ENCODE results near the gene PIEZO1.
A peak's percentile ranks its signal among the peaks of the same experiment; 100 is the strongest.
"Not testable (repeated sequence)": the region's sequence is repeated elsewhere in the genome, so short reads cannot be mapped to it uniquely, and the experiment has no call there.

The PIEZO1 gene

GRCh38 chr16:88772871-88773811 is 11.9 kb downstream of the PIEZO1 start:
- no peak for TF ChIP-seq CTCF (IDR thresholded peaks at IDR 0.05; ENCODE audit: control extremely low read depth, extremely low read depth, low read depth, missing control alignments)
- no peak for DNase-seq (ENCODE audit: extremely low spot score)
- POLR2A ChIA-PET = interaction anchor here (1.2 kb wide), 1 partner anchor 12 kb away, joined by 5 read pairs; the partner anchor contains the start of gene PIEZO1
- CTCF ChIA-PET = interaction anchor here (0.9 to 2.6 kb wide), 5 partner anchors 11 to 36 kb away, joined by 3 to 14 read pairs (median 6); no protein-coding TSS in a partner anchor

DNA sequence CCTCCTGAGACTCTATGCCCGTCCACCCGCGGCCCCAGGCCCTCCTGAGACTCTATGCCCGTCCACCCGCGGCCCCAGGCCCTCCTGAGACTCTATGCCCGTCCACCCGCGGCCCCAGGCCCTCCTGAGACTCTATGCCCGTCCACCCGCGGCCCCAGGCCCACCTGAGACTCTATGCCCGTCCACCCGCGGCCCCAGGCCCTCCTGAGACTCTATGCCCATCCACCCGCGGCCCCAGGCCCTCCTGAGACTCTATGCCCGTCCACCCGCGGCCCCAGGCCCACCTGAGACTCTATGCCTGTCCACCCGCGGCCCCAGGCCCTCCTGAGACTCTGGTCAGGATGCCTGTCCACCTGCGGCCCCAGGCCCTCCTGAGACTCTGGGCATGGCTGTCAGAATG is 13.2 kb downstream of the PIEZO1 start:
- DNase-seq (ENCODE audit: extremely low spot score); POLR2A ChIA-PET: not testable (repeated sequence)
- CTCF ChIA-PET = interaction anchor here (0.7 to 2.6 kb wide), 3 partner anchors 9 to 35 kb away, joined by 3 to 14 read pairs (median 6); no protein-coding TSS in a partner anchor

GRCh38 chr16:88771294-88771772 is 13.7 kb downstream of the PIEZO1 start:
- TF ChIP-seq CTCF (IDR thresholded peaks at IDR 0.05; ENCODE audit: control extremely low read depth, extremely low read depth, low read depth, missing control alignments) = no peak
- CTCF ChIA-PET = interaction anchor here (0.7 to 2.6 kb wide), 4 partner anchors 10 to 34 kb away, joined by 3 to 14 read pairs (median 6); no protein-coding TSS in a partner anchor
- DNase-seq (ENCODE audit: extremely low spot score) = no peak
- POLR2A ChIA-PET = no interaction called here

- CTCF ChIA-PET = interaction anchor here (1.4 to 2.6 kb wide), 5 partner anchors 12 to 34 kb away, joined by 3 to 14 read pairs (median 6); no protein-coding TSS in a partner anchor
- no peak for TF ChIP-seq CTCF (IDR thresholded peaks at IDR 0.05; ENCODE audit: control extremely low read depth, extremely low read depth, low read depth, missing control alignments)
- no peak for DNase-seq (ENCODE audit: extremely low spot score)
- POLR2A ChIA-PET = no interaction called here
Measured at GRCh38 chr16:88770461-88771293, 14.3 kb downstream of the PIEZO1 start.

DNA sequence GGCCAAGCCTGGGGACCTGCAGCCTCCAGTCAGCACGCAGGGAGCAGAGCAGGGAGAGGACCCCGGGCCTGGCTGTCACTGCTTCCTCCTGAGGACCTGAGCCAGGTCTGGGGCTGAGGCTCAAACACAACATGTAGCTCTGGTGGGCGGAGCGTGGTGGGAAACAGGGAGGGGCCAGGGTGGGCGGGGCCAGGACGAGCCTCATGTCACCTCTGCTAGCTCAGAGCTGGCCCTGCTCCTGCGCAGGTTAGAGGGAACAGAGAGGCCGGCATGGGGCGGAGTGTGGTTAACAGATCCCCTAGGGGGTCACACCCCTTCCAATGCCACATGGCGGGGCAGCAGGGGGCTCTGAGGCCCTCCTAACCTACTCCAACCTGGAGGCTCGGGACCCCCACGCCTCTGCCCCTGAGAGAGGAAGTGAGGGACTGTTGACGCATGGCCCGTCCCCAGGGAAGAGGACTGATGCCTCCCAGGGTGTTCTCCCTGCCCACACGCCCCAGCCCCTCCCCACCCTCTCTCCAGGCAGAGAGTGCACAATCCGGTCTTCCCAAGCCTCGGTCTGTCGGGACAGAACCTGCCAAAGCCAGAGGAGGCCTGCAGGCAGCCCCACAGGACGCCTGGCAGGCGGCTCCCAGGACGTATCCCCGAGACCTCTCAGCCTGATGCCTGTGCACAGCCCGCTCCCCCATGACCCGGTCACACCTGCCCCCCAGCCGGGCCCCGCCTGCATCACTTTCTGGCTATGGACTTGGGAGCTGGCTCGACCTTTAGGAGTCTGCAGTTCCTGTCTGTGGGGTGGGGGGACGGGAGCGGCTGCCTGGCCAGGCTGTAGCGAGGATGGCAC is 15.2 kb downstream of the PIEZO1 start:
- no peak for TF ChIP-seq CTCF (IDR thresholded peaks at IDR 0.05; ENCODE audit: control extremely low read depth, extremely low read depth, low read depth, missing control alignments)
- ChIA-PET POLR2A (interaction anchor here (1.1 kb wide), 1 partner anchor 11 kb away, joined by 4 read pairs; no protein-coding TSS in a partner anchor), CTCF (interaction anchor here (1.0 to 2.6 kb wide), 8 partner anchors 13 to 397 kb away, joined by 3 to 14 read pairs (median 4); no protein-coding TSS in a partner anchor)
- peak; percentile 86 for DNase-seq (ENCODE audit: extremely low spot score)

DNA sequence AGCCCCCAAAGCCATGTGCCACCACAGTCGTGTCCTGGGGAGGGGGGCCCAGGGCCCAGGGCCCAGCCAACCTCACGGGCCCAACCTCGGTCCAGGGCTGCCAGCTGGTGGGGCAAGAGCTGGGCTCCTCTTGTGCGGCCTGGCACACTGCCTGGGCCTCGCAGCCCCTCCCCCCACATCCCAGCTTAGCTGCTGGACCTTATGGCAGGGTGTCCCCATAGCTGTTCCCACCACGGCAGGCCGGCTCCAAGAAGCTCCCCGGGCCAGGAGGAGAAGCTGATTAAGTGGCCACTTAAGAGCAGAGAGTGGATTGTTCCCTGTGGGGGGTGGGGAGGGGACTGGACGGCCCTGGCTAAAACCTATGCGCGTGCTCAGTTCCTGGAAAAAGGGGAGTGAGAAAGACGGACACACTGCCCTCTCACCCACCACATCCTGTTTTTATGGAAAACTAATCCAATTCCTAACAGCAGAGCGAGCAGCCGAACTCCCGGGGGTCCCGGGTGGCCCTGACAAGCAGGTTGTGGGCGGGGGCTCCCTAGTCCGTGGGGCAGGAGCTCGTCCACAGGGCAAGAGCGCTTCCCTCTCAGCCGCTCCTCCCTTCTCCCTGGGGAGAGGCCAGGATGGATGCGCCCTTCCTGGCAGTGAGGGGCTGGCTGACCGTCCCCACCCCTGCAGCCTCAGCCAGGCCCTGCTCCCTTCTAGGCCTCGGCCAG is 16.8 kb downstream of the PIEZO1 start:
- no peak for TF ChIP-seq CTCF (IDR thresholded peaks at IDR 0.05; ENCODE audit: control extremely low read depth, extremely low read depth, low read depth, missing control alignments)
- POLR2A ChIA-PET = interaction anchor here (0.6 to 1.1 kb wide), 2 partner anchors 13 kb away, joined by 3 to 4 read pairs; no protein-coding TSS in a partner anchor
- DNase-seq (ENCODE audit: extremely low spot score) = no peak
- CTCF ChIA-PET = interaction anchor here (1.3 to 2.9 kb wide), 4 partner anchors 12 to 31 kb away, joined by 4 to 12 read pairs (median 6); no protein-coding TSS in a partner anchor

Measured in GM10248 (cell line).